ENCODE measurements around the gene KLHL6. TPM values are rescaled to one million over a fixed set of nuclear protein-coding genes. Genes with fewer than 3 reads are reported as not detected.
"Not testable (repeated sequence)": the region's sequence is repeated elsewhere in the genome, so short reads cannot be mapped to it uniquely, and the experiment has no call there.

Gene KLHL6
- total and polyA plus RNA-seq, 4 donors: 1.5 to 3.0 (median 1.8) TPM

DNA sequence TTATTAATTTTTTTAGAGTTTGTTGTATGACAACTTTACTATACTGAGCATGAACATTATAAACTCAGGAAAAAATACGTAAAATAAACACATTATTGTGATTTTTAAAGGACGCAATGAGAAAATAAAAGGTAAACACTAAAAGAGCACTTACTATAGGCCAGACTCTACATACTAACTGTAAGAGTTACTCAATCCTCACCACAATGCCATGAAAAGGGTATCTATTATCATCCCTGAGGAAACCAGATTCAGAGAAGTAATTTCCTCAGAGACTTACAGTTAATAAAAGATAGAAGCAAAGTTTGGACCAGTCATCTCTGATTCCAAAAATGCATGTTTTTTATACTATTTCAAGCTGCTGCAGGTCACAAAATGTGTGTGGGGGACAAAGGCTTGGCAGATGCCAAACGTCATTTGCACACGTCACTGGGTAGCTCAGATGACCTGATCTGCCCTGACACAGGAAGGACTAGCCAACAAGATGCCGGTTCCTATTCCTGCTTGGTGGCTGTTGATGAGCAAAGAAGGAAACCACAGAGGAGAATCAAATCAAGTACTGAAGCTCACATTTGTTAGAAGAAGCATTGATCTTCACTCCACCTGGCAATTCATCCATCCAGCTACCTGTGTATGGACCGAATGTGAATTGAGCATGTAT is 42.3 kb downstream of the KLHL6 start:
- no peak overlapping the region for H3K27ac ChIP-seq (ENCODE audit: low read depth, low read length)
- WGBS (ENCODE audit: insufficient coverage): 73% methylated on average over 3 of the region's 6 CpGs

DNA sequence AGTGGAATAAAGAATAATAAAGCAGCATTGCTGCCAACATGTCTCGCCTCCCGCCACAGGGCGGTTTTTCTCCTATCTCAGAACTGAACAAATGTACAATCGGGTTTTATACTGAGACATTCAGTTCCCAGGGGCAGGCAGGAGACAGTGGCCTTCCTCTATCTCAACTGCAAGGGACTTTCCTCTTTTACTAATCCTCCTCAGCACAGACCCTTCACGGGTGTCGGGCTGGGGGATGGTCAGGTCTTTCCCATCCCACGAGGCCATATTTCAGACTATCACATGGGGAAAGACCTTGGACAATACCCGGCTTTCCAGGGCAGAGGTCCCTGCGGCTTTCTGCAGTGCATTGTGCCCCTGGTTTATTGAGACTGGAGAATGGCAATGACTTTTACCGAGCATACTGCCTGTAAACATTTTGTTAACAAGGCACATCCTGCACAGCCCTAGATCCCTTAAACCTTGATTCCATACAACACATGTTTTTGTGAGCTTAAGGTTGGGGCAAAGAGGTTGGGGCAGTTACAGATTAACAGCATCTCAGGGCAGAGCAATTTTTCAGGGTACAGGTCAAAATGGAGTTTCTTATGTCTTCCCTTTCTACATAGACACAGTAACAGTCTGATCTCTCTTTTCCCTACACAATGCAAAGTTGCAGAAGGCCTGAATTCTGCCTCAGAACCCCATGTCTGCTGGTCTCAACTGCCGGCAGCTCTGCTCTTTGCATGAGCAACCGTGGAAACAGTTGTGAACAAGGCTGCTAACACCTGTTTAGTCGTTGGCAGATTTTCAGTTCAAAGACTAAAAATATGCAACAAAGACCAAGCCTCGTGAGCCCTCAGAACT is 44.0 kb downstream of the KLHL6 start:
- H3K4me3 ChIP-seq (ENCODE audit: low read depth, low read length); H3K36me3 ChIP-seq (ENCODE audit: control insufficient read depth, insufficient read depth, low read length); DNase-seq (ENCODE audit: low read depth in 4 of 6, low spot score in 6 of 6); H3K4me1 ChIP-seq (ENCODE audit: control insufficient read depth, insufficient read depth, low read length); H3K27ac ChIP-seq (ENCODE audit: low read depth, low read length); H3K27me3 ChIP-seq (ENCODE audit: control insufficient read depth, insufficient read depth, low read length); H3K9me3 ChIP-seq (ENCODE audit: control insufficient read depth, insufficient read depth, low read length): not testable (repeated sequence)
- whole genome bisulfite sequencing (ENCODE audit: insufficient coverage): 45% methylated on average over 3 of the region's 14 CpGs

More for the DNA sequence above, 42.3 kb downstream of the KLHL6 start:
- Histone ChIP-seq H3K27me3 (ENCODE audit: control insufficient read depth, insufficient read depth, low read length) (no peaks in the 10 kb centered on the region), H3K36me3 (ENCODE audit: control insufficient read depth, insufficient read depth, low read length) (no peaks in the 10 kb centered on the region), H3K4me3 (ENCODE audit: low read depth, low read length) (no peak overlapping the region), H3K4me1 (ENCODE audit: control insufficient read depth, insufficient read depth, low read length) (no peaks in the 10 kb centered on the region), H3K9me3 (ENCODE audit: control insufficient read depth, insufficient read depth, low read length) (no peaks in the 10 kb centered on the region)
- DNase-seq (ENCODE audit: low read depth in 4 of 6, low spot score in 6 of 6): no peak

DNA sequence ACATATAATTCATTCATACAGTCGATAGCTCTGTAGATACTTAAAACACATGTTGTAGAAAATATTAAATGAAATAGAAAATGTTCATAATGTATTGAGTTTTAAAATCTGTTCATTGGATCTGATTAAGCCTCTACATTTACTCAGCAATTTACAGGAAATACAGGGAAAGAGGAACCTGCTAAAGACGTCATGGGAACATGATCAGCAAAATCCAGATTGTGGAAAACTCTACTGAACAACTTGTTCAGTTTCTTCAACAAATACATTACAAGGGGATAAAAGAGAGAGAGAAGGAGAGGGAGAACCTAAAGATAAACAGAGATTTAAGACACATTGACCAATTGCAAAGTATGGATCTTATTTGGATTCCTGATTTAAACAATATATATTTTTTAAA is 46.7 kb downstream of the KLHL6 start:
- H3K27me3 ChIP-seq (ENCODE audit: control insufficient read depth, insufficient read depth, low read length): no peaks in the 10 kb centered on the region
- no peak overlapping the region for H3K27ac ChIP-seq (ENCODE audit: low read depth, low read length)
- no peak for DNase-seq (ENCODE audit: low read depth in 4 of 6, low spot score in 6 of 6)
- no peaks in the 10 kb centered on the region for H3K36me3 ChIP-seq (ENCODE audit: control insufficient read depth, insufficient read depth, low read length)
- no peaks in the 10 kb centered on the region for H3K9me3 ChIP-seq (ENCODE audit: control insufficient read depth, insufficient read depth, low read length)
- H3K4me3 ChIP-seq (ENCODE audit: low read depth, low read length): no peak overlapping the region
- no CpG with 5 or more reads among the region's 2 CpGs for WGBS (ENCODE audit: insufficient coverage)
- no peaks in the 10 kb centered on the region for H3K4me1 ChIP-seq (ENCODE audit: control insufficient read depth, insufficient read depth, low read length)

DNA sequence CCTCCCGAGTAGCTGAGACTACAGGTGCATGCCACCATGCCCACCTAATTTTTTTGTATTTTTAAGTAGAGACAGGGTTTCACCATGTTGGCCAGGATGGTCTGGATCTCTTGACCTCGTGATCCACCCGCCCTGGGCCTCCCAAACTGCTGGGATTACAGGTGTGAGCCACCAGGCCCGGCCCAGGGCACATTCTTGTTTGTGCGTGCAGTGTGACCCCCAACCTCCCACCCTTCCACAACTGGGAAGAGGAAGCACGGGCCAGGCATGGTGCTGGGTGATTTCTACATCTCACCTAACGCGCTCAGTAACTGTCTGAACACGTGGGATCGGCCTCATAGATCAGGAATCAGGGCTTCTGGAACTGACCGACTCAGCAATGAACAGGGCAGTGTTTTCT is 48.0 kb downstream of the KLHL6 start:
- Histone ChIP-seq H3K27me3 (ENCODE audit: control insufficient read depth, insufficient read depth, low read length) (no peaks in the 10 kb centered on the region), H3K9me3 (ENCODE audit: control insufficient read depth, insufficient read depth, low read length) (no peaks in the 10 kb centered on the region), H3K27ac (ENCODE audit: low read depth, low read length) (no peak overlapping the region), H3K4me3 (ENCODE audit: low read depth, low read length) (no peak overlapping the region), H3K4me1 (ENCODE audit: control insufficient read depth, insufficient read depth, low read length) (no peaks in the 10 kb centered on the region), H3K36me3 (ENCODE audit: control insufficient read depth, insufficient read depth, low read length) (no peaks in the 10 kb centered on the region)
- no peak for DNase-seq (ENCODE audit: low read depth in 4 of 6, low spot score in 6 of 6)
- 94% methylated on average over 10 of the region's 11 CpGs for WGBS (ENCODE audit: insufficient coverage)

DNA sequence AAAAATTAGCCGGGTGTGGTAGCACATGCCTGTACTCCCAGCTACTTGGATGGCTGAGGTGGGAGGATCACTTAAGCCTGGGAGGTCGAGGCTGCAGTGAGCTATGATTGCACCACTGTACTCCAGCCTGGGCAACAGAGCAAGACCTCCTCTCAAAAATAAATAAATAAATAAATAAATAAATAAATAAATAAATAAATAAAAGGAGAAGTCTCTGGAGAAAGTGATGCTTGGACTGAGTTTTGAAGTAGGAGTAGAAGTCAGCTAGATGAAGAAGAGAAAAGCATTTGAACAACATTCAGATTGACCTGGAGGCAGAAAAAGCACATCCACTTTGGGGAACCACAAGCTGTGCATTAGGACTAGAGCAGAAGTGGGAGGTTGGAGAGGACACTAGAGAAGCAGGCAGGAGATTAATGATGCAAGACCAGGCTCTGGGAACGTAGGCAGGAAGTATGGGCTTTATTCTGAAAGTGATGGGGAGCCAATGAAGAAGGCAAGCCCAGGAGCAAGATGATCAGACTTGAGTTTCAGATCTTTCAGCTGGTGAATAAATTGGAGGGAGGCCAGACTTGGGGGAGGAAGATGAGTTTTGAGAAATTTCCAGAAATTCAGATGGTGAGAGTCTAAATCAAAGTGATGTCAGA is 48.7 kb downstream of the KLHL6 start:
- H3K9me3 ChIP-seq (ENCODE audit: control insufficient read depth, insufficient read depth, low read length): no peaks in the 10 kb centered on the region
- H3K4me3 ChIP-seq (ENCODE audit: low read depth, low read length): no peak overlapping the region
- WGBS (ENCODE audit: insufficient coverage): 56% methylated on average over 1 of the region's 3 CpGs
- H3K27ac ChIP-seq (ENCODE audit: low read depth, low read length): no peak overlapping the region
- H3K27me3 ChIP-seq (ENCODE audit: control insufficient read depth, insufficient read depth, low read length): no peaks in the 10 kb centered on the region
- H3K36me3 ChIP-seq (ENCODE audit: control insufficient read depth, insufficient read depth, low read length): no peaks in the 10 kb centered on the region
- no peaks in the 10 kb centered on the region for H3K4me1 ChIP-seq (ENCODE audit: control insufficient read depth, insufficient read depth, low read length)
- no peak for DNase-seq (ENCODE audit: low read depth in 4 of 6, low spot score in 6 of 6)

DNA sequence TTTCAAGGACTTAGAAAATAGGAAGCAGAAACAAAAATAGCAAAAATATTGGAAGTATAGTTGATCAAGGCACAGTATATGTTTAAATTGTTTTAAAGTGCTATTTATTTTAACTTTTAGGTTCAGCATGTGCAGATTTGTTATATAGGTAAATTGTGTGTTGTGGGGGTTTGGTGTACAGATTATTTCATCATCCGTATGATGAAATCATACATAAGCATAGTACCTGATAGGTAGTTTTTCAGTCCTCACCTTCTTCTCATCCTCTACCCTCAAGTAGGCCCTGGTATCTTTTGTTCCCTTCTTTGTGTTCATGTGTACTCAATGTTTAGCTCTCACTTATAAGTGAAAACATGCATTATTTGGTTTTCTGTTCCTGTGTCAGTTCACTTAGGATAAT is 50.9 kb downstream of the KLHL6 start:
- no peaks in the 10 kb centered on the region for H3K9me3 ChIP-seq (ENCODE audit: control insufficient read depth, insufficient read depth, low read length)
- H3K27me3 ChIP-seq (ENCODE audit: control insufficient read depth, insufficient read depth, low read length): no peaks in the 10 kb centered on the region
- H3K27ac ChIP-seq (ENCODE audit: low read depth, low read length): no peak overlapping the region
- no peak overlapping the region for H3K4me3 ChIP-seq (ENCODE audit: low read depth, low read length)
- no peaks in the 10 kb centered on the region for H3K4me1 ChIP-seq (ENCODE audit: control insufficient read depth, insufficient read depth, low read length)
- no CpG with 5 or more reads among the region's 1 CpG for WGBS (ENCODE audit: insufficient coverage)
- no peaks in the 10 kb centered on the region for H3K36me3 ChIP-seq (ENCODE audit: control insufficient read depth, insufficient read depth, low read length)
- DNase-seq (ENCODE audit: low read depth in 4 of 6, low spot score in 6 of 6): no peak

DNA sequence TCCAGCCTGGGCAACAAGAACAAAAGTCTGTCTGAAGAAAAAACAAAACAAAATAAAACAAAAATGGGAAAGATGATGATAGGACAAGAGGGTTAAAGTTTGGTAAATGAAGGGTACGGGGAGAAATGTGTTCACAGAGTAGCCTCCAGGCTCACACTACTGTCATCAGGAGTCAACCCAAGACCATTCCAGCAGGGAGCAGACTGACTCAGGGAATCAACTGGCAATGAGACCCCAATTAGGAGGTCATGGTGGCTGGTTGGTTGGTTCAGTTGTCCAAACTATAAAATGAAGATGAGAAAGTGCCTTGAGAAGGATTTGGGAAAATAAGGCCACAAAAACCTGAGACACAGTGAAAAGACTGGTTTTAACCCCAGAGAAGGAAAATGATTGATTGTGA is 51.8 kb downstream of the KLHL6 start:
- Histone ChIP-seq H3K27ac (ENCODE audit: low read depth, low read length) (no peak overlapping the region), H3K27me3 (ENCODE audit: control insufficient read depth, insufficient read depth, low read length) (no peaks in the 10 kb centered on the region), H3K4me1 (ENCODE audit: control insufficient read depth, insufficient read depth, low read length) (no peaks in the 10 kb centered on the region), H3K9me3 (ENCODE audit: control insufficient read depth, insufficient read depth, low read length) (no peaks in the 10 kb centered on the region), H3K36me3 (ENCODE audit: control insufficient read depth, insufficient read depth, low read length) (no peaks in the 10 kb centered on the region), H3K4me3 (ENCODE audit: low read depth, low read length) (no peak overlapping the region)
- no CpG with 5 or more reads among the region's 1 CpG for WGBS (ENCODE audit: insufficient coverage)
- DNase-seq (ENCODE audit: low read depth in 4 of 6, low spot score in 6 of 6): no peak

DNA sequence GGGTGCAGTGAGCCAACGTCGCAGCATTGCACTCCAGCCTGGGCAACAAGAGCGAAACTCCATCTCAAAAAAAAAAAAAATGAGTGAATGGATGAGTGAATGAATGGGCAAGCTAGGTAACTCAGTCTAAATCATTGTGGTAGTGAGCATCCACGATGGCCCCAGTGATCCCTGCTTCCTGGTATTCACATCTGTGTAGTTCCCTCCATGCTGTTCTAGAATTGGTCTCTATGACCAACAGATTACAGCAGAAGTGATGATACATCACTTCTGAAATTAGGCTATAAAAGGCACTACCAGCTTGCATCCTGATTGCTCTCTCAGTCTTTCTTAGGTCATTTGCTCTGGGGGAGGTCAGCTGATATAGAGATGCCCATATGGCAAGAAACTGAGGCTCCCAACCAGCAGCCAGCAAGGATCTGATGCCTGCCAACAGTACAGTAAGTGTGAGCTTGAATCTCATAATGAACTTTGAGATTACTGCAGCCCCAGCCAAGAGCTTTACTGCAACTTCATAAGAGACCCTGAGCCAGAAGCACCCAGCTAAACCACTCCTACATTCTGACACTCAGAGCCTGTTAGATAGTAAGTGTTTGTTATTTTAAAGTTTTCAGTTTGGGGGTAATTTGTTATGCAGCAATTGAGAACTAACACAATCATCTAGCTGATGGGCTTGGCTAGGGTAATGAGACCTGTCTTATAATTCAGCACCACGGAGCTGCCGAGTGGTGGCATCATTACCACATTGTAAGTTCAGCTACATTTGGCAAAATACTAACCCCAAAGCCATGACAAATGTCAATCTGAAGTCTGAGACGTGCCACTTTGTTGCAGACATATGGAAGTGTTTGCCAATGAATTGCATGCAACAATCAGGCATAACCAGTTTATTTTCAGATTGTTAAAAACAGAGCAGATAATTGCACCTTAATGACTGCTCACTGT is 53.0 kb downstream of the KLHL6 start:
- Histone ChIP-seq H3K36me3 (ENCODE audit: control insufficient read depth, insufficient read depth, low read length) (no peaks in the 10 kb centered on the region), H3K27me3 (ENCODE audit: control insufficient read depth, insufficient read depth, low read length) (no peaks in the 10 kb centered on the region), H3K4me3 (ENCODE audit: low read depth, low read length) (no peak overlapping the region), H3K9me3 (ENCODE audit: control insufficient read depth, insufficient read depth, low read length) (no peaks in the 10 kb centered on the region), H3K27ac (ENCODE audit: low read depth, low read length) (no peak overlapping the region), H3K4me1 (ENCODE audit: control insufficient read depth, insufficient read depth, low read length) (no peaks in the 10 kb centered on the region)
- 76% methylated on average over 5 of the region's 7 CpGs for WGBS (ENCODE audit: insufficient coverage)
- DNase-seq (ENCODE audit: low read depth in 4 of 6, low spot score in 6 of 6): peak in 2 of 6 donors; percentile 57 to 80
